ENCODE measurements around the gene TEPSIN. TPM values are rescaled to one million over a fixed set of nuclear protein-coding genes. Genes with fewer than 3 reads are reported as not detected.

Gene TEPSIN
- total RNA-seq, 2 experiments from 2014 or later = 21.7 to 25.9 TPM

DNA sequence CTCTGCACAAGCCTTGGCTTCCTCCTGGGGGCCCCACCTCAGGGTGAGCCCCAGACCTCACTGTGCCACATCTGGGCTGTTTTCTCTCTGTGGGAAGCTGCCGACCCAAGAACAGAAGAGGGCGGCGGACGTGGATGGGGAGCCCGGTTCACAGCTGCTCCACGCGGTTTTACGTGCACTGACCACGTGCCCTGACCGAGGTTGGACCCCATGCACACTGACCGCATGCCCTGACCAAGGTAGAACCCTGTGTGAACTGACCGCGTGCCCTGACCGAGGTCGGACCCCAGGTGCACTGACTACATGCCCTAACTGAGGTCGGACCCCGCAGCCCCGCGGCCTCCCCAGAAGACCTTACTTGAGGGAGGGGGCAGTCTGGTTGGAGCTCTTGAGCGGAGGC, 35.7 kb downstream of the TEPSIN start:
- Mint-ChIP-seq H3K4me3 (no peak overlapping the region), H3K27ac (no peak overlapping the region), H3K9me3 (no peaks in the 10 kb centered on the region), H3K27me3 (ENCODE audit: low read depth) (no peaks in the 10 kb centered on the region), H3K36me3 (ENCODE audit: low read depth) (no peaks in the 10 kb centered on the region), H3K4me1 (ENCODE audit: low read depth) (no peaks in the 10 kb centered on the region)
- CTCF ChIA-PET = interaction anchor here (1.0 kb wide), 1 partner anchor 101 kb away, joined by 3 read pairs; no protein-coding TSS in a partner anchor
- no peak for DNase-seq
- intact Hi-C loops (cut with micrococcal nuclease) = no loop called here

DNA sequence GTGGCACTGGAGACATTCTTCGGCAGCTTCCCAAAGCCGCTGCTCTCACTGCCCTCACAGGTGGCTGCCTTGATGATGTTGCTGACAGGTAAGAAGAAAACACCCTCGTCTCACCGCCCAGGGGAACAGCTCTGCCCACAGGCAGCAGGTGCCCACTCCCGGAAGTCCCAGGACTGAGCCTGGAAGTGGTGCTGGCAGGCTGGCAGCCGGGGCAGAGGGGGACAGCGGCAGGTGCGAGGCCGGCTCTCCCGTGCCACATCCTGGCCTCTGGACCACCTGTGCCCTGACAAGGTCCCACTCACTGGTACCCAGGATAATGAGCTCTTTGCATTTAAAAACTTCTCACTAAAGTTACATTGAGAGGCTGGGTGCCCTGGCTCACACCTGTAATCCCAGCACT, 36.5 kb downstream of the TEPSIN start:
- Mint-ChIP-seq H3K4me1 (ENCODE audit: low read depth) (no peaks in the 10 kb centered on the region), H3K27ac (no peak overlapping the region), H3K4me3 (no peak overlapping the region), H3K36me3 (ENCODE audit: low read depth) (no peaks in the 10 kb centered on the region), H3K27me3 (ENCODE audit: low read depth) (no peaks in the 10 kb centered on the region), H3K9me3 (no peaks in the 10 kb centered on the region)
- CTCF ChIA-PET = interaction anchor here (1.0 kb wide), 1 partner anchor 100 kb away, joined by 3 read pairs; no protein-coding TSS in a partner anchor
- DNase-seq = no peak
- intact Hi-C loops (cut with micrococcal nuclease) = no loop called here

GRCh38 chr17:81200695-81201580, 37.9 kb downstream of the TEPSIN start:
- H3K27ac Mint-ChIP-seq = no peak overlapping the region
- H3K4me1 Mint-ChIP-seq (ENCODE audit: low read depth) = no peaks in the 10 kb centered on the region
- H3K9me3 Mint-ChIP-seq = no peaks in the 10 kb centered on the region
- no peaks in the 10 kb centered on the region for H3K36me3 Mint-ChIP-seq (ENCODE audit: low read depth)
- intact Hi-C loops (cut with micrococcal nuclease) = no loop called here
- DNase-seq = peak; percentile 36
- no peak overlapping the region for H3K4me3 Mint-ChIP-seq
- H3K27me3 Mint-ChIP-seq (ENCODE audit: low read depth) = no peaks in the 10 kb centered on the region
- CTCF ChIA-PET = interaction anchor here (0.5 to 0.6 kb wide), 2 partner anchors 168 to 296 kb away, joined by 3 to 4 read pairs; no protein-coding TSS in a partner anchor

- Mint-ChIP-seq H3K4me3 (no peak overlapping the region), H3K27me3 (ENCODE audit: low read depth) (no peaks in the 10 kb centered on the region), H3K36me3 (ENCODE audit: low read depth) (no peaks in the 10 kb centered on the region), H3K27ac (no peak overlapping the region), H3K4me1 (ENCODE audit: low read depth) (no peaks in the 10 kb centered on the region), H3K9me3 (no peaks in the 10 kb centered on the region)
- DNase-seq = no peak
- CTCF ChIA-PET = interaction anchor here (0.6 kb wide), 1 partner anchor 169 kb away, joined by 4 read pairs; no protein-coding TSS in a partner anchor
- intact Hi-C loops (cut with micrococcal nuclease) = no loop called here
Measured at GRCh38 chr17:81200201-81200600, 38.7 kb downstream of the TEPSIN start.

DNA sequence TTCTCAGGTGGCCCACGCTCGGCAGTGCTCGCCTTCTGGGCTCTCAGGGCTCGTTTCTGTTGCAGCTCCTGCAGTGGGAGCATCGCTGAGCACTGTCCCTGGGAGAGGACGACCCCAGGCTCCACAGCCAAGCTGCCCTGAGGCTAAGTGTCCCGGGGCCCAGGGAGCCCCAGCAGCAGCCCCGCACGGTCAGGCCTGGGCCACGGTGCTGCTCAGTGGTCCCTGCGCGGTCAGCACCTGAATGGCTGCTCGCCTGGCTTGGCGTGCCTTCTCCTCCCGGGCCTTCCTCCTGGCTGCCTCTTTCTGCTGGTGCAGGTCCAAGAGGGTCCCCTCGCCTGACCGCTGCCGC, 39.4 kb downstream of the TEPSIN start:
- Mint-ChIP-seq H3K27me3 (ENCODE audit: low read depth) (no peaks in the 10 kb centered on the region), H3K36me3 (ENCODE audit: low read depth) (no peaks in the 10 kb centered on the region), H3K9me3 (no peaks in the 10 kb centered on the region), H3K27ac (no peak overlapping the region), H3K4me1 (ENCODE audit: low read depth) (no peaks in the 10 kb centered on the region), H3K4me3 (no peak overlapping the region)
- no peak for DNase-seq
- intact Hi-C loops (cut with micrococcal nuclease) = no loop called here
- CTCF ChIA-PET = no interaction called here

DNA sequence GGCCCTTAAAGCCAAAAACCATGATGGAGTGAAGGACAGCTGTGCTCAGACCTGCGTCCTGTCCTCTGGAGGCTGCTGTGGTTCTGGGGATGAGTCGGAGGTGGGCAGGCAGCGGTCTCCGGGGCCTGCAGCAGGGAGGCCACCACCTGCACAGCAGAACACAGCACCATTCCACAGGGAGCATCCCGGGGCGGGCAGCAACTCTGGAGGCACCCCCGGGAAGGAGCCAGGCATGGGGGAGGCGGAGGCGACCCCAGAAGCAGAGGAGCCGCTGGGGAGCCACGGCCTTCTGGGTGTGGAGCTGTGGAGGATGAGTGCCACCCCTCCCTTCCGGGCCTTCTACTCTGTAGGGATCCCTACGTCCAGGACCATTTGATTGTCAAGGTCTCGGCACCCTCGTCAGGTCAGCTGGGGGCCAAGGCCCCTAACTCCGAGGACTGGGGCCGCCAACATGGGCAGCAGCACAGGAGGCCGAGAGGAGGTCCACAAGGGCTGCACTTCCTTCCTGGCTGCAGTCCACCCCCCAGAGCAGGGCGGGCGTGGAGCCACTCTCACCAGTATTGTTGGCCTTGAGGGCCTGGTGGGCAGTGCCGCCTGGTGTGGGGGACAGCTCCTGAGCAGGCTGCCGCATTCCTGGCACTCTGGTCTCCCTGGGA, 39.9 kb downstream of the TEPSIN start:
- Mint-ChIP-seq H3K4me1 (ENCODE audit: low read depth) (no peaks in the 10 kb centered on the region), H3K27me3 (ENCODE audit: low read depth) (no peaks in the 10 kb centered on the region), H3K4me3 (no peak overlapping the region), H3K27ac (no peak overlapping the region), H3K9me3 (no peaks in the 10 kb centered on the region), H3K36me3 (ENCODE audit: low read depth) (no peaks in the 10 kb centered on the region)
- no peak for DNase-seq
- intact Hi-C loops (cut with micrococcal nuclease) = no loop called here
- CTCF ChIA-PET = no interaction called here

DNA sequence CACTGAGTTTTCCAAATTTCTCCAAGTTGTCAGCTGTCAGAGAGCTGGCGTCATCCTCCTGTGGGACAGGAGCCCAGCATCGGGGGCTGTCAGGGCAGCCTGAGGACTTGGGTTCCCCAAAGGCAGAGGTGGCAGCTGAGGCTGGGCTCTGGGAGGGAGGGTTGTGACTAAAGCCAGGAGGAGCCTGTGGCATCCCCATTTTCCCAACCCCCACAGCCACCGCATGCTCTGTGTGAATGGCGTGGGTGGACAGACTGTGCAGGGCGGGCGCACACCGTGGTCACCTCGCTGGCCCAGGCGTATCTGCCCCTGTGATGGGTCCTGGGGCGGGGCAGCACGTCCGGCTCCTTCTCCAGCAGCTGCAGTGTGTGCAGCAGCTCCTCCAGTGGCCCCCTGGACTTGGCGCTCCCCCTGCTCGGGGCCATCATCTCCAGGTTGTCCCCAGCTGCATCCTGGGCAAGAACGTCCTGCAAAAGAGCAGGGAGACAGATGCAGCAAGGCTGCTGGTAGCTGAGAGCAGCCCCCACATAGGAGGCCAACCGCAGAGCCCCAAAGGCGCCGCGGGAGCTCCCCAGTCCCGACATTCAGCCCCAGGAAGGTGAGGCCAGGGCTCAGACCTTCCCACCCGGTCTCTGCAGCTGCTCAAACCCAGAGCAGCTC, 40.9 kb downstream of the TEPSIN start:
- Mint-ChIP-seq H3K27me3 (ENCODE audit: low read depth) (no peaks in the 10 kb centered on the region), H3K4me1 (ENCODE audit: low read depth) (no peaks in the 10 kb centered on the region), H3K4me3 (no peak overlapping the region), H3K36me3 (ENCODE audit: low read depth) (no peaks in the 10 kb centered on the region), H3K9me3 (no peaks in the 10 kb centered on the region), H3K27ac (no peak overlapping the region)
- no peak for DNase-seq
- CTCF ChIA-PET = no interaction called here
- intact Hi-C loops (cut with micrococcal nuclease) = no loop called here

DNA sequence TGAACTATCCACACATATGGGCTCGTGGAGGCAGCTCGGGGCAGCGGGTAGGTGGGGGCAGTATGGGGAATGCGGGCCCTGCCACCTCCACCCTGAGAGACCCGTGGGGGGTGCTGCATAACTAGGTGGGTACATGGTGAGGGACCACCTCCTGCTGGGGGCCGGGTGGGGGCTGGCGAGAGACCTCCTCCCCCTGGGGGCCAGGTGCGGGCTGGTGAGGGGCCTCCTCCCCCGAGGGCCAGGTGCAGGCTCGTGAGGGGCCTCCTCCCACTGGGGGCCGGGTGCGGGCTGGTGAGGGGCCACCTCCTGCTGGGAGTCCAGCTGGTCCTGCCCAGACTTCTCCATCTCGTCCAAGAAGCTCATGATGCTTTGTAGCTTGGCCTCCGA, 41.5 kb downstream of the TEPSIN start:
- CTCF ChIA-PET = no interaction called here
- DNase-seq = no peak
- Mint-ChIP-seq H3K4me3 (no peak overlapping the region), H3K36me3 (ENCODE audit: low read depth) (no peaks in the 10 kb centered on the region), H3K9me3 (no peaks in the 10 kb centered on the region), H3K27me3 (ENCODE audit: low read depth) (no peaks in the 10 kb centered on the region), H3K4me1 (ENCODE audit: low read depth) (no peaks in the 10 kb centered on the region), H3K27ac (no peak overlapping the region)
- intact Hi-C loops (cut with micrococcal nuclease) = no loop called here

GRCh38 chr17:81196505-81197408, 42.1 kb downstream of the TEPSIN start:
- H3K4me3 Mint-ChIP-seq = no peak overlapping the region
- intact Hi-C loops (cut with micrococcal nuclease) = no loop called here
- no peaks in the 10 kb centered on the region for H3K9me3 Mint-ChIP-seq
- no peaks in the 10 kb centered on the region for H3K36me3 Mint-ChIP-seq (ENCODE audit: low read depth)
- DNase-seq = no peak
- no peaks in the 10 kb centered on the region for H3K4me1 Mint-ChIP-seq (ENCODE audit: low read depth)
- CTCF ChIA-PET = no interaction called here
- H3K27ac Mint-ChIP-seq = no peak overlapping the region
- H3K27me3 Mint-ChIP-seq (ENCODE audit: low read depth) = no peaks in the 10 kb centered on the region

GRCh38 chr17:81195941-81196495, 42.8 kb downstream of the TEPSIN start:
- H3K27ac Mint-ChIP-seq = no peak overlapping the region
- no peaks in the 10 kb centered on the region for H3K27me3 Mint-ChIP-seq (ENCODE audit: low read depth)
- CTCF ChIA-PET = no interaction called here
- intact Hi-C loops (cut with micrococcal nuclease) = no loop called here
- no peaks in the 10 kb centered on the region for H3K36me3 Mint-ChIP-seq (ENCODE audit: low read depth)
- no peaks in the 10 kb centered on the region for H3K9me3 Mint-ChIP-seq
- H3K4me1 Mint-ChIP-seq (ENCODE audit: low read depth) = no peaks in the 10 kb centered on the region
- H3K4me3 Mint-ChIP-seq = no peak overlapping the region
- DNase-seq = no peak

- H3K27ac Mint-ChIP-seq = no peak overlapping the region
- CTCF ChIA-PET = no interaction called here
- H3K36me3 Mint-ChIP-seq (ENCODE audit: low read depth) = no peaks in the 10 kb centered on the region
- no peak overlapping the region for H3K4me3 Mint-ChIP-seq
- intact Hi-C loops (cut with micrococcal nuclease) = no loop called here
- no peaks in the 10 kb centered on the region for H3K27me3 Mint-ChIP-seq (ENCODE audit: low read depth)
- DNase-seq = no peak
- no peaks in the 10 kb centered on the region for H3K4me1 Mint-ChIP-seq (ENCODE audit: low read depth)
- no peaks in the 10 kb centered on the region for H3K9me3 Mint-ChIP-seq
Measured at GRCh38 chr17:81194941-81195901, 43.6 kb downstream of the TEPSIN start.
